HG03378 (cell line): ENCODE measurements around the gene MYBBP1A.

ENCODE experiments used
- ATAC-seq: cut with Tn5 transposase; IDR thresholded peaks from one replicate; pipeline ENCODE4 v1.9.1; 2021; ENCODE audit warnings: mild to moderate bottlenecking, moderate library complexity; ENCODE audit not compliant: unreplicated experiment

Gene MYBBP1A

DNA sequence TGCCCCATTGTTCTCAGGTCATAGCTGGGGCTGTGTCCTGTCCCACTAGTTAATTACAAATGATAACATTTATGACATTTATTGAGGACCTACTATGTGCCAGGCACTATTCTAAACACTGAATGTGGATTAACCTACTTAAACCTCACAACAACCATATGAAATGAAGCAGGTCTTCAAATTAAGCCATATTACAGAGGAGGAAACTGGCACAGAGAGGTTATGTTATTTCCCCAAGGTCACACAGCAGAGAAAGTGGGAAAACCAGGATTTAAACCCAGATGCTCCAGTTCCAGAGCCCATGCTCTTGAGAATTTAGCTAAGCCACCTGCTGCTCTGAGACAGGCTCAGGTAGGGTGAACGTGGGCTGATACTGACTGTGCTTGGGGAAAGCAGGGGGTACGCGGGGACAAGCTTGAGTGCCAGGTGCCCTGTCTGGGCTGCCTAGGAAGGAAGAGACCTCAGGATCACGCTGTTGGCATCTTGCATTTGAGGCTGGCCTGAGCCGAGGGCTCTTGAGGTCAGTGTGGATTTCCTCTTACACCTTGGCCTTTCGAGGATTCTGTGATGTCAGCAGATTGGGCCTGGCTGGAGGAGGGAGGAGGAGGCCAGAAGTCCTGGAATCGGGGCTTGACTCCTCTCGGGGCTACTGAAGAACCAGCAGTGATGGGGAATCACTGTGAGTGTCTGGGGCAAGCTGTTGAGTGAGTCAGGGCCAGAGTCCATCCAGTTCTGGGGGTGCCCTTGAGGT, 47.6 kb downstream of the MYBBP1A start:
- ATAC-seq: no peak

DNA sequence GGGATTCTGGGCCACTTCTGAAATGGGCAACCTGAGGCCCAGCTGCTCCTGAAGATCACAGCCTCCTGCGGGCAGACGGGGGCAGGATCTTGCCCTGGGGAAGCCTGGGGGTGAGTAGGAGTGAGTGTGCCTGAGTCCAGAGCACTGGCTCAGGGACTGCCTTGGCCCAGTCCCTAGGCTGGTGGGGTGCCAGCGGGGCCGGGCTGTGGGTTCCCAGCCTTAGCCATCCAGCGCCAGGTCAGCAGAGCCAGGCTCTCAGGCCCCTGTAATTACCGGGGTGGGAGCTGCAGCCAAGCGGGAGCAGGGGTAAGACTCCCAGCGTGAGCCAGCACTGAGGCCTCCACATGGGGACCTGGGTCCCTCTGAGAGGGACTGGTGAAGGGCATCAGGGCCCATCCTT, 48.3 kb downstream of the MYBBP1A start:
- no peak for ATAC-seq

DNA sequence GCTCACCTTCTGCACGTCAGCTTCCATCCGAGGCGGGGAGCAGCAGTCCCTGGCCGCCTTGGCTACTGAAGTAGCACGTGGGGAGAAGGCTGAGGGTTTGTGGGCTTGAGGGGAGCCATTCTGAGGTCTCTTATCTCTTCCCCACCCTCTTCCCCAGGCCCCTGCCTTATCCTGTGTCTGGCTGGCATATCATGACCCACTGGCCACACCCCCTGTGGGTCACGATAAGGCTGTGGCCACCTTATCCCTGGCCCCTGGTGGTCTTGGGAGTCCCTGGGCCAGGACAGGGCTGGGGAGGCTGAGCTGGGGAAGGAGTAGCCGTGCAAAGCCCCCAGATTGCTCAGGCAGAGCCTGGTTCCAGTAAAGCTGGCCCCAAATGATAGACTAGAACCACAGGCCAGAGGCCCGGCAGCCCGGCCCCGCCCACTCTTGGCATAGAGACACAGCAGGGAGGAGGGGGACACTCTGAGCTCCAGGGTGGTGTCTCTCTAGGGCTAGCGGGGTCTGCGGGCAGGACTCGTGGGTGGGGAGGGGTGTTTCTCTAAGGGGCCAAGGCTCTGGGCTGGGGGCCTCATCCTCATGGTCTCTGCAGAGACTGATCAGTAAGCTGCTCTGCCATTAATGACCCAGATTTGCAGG, 48.9 kb downstream of the MYBBP1A start:
- no peak for ATAC-seq

DNA sequence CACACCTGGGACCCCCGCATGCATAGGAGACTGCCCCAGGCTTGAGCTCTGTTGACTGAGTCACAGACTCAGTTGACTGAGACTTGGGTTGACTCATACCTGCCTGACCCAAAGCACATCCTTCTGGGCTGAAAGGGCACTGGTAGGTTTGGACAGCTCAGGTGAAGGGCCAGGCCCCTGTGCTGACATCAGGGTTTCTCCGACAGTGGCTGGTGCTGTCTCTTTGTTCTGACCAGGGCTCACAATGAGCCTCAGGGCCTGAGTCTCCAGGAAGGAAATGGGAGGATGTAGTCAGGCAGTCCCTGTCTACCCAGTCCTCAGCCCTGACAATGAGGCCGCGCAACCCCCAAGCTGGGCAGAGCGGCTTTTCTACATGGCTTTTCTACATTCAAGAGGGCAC, 50.0 kb downstream of the MYBBP1A start:
- no peak for ATAC-seq

DNA sequence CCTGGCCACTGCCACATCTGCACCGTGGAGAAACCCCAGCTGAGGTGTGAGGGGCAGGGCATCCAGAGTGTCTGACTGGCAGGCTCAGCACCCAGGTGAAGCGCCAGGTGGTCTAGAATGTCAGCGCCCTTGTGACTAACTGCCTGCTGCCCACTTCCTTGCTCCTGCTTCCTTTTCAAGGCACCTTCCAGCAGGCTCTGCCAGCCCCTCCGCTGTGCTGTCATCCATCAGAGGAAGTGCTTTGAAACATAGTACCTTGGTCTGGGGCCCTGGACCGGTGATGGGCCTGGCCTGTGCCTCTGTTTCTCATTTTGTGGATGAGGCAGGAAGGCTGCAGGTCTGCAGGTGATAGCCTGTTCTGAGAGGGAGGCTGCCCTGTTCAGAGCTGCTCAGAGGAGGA, 51.0 kb downstream of the MYBBP1A start:
- ATAC-seq: no peak

DNA sequence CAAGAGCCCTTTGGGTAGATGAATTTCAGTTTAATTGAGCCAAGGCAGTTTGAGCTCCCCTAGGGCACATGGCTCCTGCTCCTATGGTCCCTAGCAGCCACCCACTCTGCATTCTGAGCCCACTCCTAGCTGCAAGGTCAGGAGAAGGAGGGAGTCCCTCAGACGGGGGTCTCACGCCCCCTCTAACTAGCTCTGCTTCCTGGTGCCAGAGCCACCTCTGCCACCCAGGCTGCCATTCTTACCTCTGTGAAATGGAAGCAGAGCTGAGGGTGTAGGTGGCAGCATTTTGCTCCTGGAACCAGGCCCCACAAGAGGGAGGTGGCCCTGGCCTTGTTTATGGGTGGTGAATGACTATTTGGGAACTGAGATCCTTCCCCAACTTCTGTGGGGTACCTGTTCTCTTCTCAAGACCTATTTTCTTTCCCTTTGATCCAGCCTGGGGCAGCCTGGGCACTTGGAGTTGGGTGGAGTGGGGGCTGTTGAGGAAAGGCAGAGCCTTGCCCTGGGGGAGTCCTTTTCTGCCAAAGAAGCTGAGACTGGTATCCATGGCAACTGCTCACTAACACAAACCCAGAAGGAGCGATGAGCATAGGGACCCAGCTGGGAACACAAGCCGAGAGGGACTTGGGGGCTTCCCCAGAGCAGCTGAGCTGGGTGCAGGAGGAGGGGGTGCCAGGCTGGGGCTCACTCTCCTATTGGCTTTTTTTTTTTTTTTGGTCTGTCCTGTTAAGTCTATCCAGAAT, 51.7 kb downstream of the MYBBP1A start:
- ATAC-seq: no peak

DNA sequence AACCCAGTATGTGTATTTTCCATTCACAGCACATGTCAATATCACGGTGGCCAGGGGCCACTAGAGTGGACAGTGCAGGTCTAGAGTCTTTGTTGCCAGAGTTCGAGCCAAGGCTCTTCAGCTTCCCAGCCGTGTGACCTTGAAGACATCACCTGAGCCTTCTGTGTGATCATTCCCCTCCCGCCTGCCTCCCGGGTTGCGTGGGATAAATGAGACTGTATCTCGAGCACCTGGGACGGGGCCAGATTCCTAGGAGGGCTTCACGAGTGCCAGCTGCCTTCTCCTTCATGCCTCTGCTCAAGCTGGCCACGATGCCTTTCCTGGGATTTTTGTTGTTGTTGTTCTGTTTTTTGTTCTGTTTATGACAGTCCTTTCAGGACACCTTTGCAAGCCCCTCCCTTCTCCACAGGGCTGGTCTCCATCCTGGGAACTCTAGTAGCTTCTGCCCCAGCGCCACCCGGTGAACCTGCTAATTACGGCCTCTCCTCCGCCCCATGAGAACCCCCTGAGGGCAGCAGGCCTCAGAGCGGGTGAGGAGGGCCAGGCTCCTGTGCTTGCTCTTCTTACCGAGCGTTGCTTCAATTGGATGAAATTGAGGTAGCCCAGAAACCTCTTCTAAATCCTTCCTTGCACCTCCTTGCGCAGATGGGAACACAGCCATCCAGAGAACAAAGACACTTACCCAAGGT, 52.6 kb downstream of the MYBBP1A start:
- ATAC-seq: no peak

DNA sequence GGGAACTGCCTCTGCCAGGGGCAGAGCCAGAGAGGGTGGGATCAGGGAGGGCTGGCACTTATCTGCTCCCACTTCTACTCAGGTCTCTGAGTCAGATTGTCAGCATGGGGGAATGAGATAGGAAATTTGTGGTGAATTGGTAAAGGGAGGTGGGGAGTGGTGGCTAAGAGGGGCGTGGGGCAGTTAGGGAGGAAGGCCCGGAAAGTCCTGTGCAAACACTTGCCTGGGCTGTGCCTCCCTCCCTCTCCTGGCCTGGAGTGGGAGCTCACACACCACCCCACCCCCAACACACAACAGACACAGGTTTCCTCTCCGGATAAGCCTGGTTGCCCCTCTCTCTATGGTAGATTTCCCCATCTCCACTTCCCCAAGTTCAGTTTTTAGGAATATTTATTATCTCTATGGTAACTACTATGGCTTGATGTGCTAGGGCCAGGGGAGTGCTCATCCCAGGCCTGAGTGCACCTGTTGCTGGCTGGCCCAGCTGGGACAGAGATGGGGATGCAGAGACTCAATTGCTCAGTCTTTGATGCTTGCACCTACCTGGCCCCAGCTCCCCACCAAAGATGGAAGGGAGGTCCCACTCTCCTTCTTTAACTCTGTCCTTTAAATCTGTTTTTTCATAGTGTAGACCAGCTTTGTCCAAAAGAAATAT, 53.8 kb downstream of the MYBBP1A start:
- ATAC-seq: no peak

DNA sequence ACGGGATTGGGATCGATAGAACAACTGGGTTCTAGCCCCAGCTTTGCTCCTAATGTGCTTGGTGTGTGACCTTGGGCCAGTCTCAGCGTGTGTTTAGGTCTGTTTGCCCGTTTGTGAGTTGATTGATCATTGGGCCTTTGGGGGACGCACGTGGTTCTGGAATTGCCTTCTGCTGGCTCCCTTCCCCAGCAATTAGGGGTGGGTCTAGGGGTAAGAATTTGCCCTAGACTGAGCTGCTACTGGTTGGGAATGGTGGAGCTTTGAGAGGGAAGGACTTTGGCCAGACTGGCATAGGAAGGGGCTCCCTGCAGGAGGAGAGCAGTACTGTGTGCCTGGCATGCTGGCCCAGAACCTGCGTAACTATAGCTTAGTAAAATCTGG, 55.0 kb downstream of the MYBBP1A start:
- ATAC-seq: no peak

DNA sequence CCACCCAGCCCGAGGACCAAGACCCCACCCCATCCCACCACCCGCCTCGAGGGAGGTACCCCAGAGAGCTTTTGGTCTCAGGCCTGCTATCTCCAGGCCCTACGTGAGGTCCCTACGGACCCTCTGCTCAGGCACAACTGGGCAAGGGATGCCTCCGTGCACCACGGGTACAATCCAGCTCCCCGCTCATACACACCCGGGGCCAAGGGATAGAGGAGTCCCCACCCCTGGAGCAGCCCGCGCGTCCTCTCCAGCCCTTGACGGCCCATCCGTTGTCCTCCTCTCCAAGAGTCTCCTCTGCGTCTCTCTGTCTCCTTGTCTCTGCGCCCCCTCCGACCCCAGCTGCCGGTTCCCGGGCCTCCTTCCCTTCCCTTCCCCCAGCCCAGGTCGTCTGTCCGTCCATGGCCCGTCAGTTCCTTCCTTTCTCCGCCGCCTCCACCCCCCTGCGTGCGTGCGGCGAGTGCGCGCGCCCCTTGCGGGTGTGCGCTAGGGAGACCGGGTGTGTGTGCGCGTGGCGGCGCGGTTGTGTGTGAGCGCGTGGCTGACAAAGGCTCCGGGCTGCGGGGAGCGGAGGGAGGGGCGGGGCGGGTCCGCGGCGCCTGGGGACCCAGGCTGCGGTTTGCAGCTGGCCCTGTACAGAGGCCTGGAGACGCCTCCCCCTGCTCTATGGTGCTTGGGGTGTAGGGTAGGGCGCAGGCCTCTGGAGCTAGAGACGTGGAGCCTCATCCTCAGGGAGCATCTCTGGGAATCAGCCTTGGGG, 55.6 kb downstream of the MYBBP1A start:
- no peak for ATAC-seq

DNA sequence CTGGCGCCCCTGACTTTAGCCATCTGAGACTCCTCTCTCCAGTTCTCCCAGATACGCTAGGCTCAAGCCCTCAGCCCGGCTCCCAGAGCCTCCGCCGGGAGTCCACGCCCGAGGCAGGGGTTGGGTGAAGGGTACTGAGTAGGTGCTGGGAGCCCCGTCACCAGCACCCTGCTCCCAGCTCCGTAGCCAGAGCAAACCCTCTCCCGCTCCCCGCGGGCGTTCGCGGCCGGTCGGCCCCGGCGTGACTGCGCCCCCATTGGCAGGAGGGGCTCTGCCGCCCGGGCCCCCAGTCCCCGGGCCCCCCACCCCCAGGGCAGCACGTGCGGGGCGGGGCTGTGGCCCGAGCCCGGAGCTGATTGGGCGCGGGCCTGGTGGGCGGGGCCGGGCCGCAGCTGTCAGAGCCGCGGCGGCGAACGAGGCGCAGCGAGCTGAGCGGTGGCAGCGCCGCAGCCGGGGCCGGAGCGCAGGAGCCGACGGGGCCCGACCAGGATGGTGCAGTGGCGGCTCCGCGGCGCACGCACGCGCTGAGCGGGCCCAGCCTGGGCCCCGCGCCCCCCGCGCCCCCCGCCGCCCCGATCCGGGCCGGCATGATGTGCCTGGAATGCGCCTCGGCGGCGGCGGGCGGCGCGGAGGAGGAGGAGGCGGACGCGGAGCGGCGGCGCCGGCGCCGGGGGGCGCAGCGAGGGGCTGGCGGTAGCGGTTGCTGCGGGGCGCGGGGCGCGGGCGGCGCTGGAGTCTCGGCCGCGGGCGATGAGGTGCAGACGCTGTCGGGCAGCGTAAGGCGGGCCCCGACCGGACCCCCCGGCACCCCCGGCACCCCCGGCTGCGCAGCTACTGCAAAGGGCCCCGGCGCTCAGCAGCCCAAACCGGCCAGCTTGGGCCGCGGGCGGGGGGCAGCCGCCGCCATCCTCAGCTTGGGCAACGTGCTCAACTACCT, 56.5 kb downstream of the MYBBP1A start, which contains the start of gene SPNS2:
Gene SPNS2 (plus strand): TSS at position 421 of the 937 bp plus-strand sequence. CDS start 167 bp downstream, at position 588.
- ATAC-seq: no peak

DNA sequence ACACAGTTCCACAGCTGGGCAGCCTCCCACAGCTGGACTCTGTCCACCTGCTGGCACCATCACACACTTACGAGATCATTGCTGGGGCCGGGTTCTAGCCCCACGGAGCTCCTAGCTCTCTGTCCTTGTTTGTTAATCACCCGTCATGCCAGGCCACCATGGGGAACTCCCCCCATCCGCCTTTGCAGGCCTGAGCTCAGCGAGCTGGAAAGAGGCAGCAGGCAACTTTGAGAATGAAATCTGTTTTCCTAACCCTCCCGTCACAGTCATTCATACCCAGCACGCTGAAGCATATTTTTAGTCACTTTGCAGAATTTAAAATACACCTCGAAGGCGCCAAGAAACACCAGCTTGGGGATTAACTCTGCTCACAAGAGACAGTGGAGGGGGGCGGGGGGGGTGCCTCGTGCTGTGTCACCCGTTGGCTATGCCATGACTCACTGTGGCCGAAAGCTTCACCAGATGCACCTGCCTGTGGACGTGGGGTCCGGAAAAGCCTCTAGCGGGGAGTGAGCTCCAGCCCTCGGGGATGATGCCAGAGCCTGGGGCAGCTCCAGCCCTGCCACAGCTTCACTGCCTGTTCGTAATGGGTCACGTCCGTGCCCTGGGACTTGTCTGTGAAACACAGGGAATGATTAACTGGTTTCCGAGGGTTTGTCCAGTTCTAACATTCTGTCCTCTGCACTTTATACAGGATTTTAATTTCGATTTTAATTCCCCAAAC, 57.9 kb downstream of the MYBBP1A start:
- no peak for ATAC-seq

DNA sequence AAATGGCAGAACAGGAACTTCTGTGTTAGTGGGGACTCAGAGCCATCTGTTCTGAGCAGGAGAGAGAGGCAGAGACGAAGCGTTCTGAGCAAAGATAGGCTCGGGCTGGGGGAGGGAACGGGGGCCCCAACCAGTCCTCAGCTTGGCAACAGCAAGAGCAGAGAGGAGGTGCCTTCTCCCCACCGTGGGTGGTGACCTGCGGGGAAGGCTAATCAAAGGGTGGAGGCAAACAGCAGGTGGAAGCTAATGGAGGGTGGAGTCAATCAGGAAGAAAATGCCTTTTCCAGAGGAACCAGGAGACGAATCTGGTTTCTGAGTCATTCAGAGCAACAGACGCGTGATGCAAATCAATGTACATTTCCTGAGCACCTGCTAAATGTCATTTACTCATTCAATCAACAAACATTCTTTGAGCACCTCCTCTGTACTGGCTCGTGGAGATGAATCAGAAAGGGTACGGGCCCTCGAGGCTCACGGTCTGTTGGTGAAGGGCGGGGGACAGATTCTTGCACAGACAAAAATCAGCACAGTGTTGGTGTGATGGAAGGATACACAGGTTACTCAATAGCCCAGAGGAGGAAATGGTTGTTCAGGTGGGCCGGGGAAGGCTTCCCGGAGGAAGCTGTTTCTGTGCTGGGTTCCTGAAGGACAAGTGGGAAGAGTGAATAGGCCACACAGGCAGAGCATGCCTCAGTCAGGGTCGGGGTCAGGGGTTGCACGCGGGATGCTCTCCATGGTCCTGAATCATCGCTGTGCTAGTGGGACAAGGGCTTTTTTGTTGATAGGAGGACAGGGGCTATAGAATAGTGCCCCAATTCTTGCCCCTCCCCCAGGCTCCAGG, 62.2 kb downstream of the MYBBP1A start:
- no peak for ATAC-seq

DNA sequence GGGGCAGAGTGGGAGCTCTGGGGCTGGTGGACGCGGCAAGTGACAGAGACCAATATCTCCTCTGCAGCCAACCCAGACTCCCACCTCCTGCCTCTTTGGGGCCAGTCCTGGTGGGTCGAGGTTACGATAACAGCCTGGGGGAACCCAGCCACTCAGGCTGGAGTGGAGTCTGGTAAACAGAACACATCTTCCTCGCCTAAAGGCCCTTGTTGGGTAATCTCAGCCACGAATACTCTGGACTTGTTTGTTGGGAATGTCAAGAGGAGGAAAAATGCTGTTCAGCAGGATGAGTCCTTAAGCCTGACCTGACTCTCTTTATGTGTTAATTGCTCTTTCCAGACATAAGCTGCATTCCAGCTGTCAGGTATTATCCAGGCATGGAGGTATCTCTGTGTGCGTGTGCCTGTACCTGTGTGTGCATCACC, 64.5 kb downstream of the MYBBP1A start:
- ATAC-seq: no peak

DNA sequence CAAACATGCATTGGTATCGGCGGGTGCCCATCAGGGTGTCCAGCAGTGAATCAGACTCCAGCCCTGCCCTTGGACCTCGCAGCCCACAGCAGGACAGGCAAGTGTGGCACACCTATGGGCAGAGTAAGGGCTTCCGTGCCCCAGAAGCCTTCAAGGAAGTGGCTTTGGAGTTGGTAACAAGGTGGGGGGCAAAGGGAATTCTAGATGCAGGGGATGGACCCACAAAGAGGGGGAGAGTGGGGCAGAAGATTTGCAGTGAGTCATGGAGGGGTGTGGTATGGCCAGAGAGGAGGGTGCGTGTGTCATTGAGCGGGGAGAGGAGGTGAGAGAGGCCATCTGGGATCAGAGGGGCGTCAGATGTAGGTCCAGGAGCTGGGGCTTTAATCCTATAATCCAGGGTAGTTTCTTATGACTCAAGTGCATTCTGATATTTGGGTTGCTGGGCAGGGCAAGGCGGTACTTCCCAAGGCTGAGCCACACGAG, 65.0 kb downstream of the MYBBP1A start:
- no peak for ATAC-seq

DNA sequence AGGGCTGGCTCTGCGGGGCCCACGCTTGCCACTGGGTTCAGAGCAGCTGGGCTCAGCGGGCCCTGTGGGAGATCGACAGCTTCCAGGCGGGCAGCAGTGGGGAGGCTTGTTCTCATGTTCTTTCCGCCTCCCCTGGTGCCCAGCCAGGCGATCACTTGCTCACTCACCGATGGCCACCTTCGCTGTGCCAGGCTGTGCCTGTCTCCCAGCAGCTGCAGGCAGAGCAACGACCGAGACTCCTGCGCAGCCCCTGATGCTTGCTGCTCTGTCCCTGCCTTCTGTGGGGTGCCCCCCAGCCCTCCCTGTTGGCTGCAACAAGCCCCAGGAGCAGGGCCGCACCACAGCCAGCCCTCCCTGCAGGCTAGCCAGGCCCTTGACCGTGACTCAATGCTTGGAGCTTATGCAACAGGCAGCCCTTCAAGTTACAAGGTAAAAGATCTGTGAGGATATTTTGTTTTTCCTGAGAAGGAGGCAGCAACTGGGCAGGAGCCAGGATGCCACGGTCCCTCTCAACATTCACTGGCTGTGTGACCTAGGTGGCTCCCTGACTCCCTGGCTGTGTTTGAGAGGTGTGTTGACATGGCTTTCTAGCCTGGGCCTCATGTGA, 66.1 kb downstream of the MYBBP1A start:
- no peak for ATAC-seq
